Progenitor cell of endocrine pancreas (in vitro differentiated cells): Measurements from ENCODE around the gene ZCCHC7. TPM values are rescaled to one million over a fixed set of nuclear protein-coding genes. Genes with fewer than 3 reads are reported as not detected.

ENCODE experiments used
- DNase-seq: peaks from one replicate; pipeline ENCODE4 v3.0.0; 2021; ENCODE audit warnings: low spot score; ENCODE audit not compliant: unreplicated experiment
- H3K27ac Mint-ChIP-seq: 2 replicates; pipeline ENCODE4 v1.8.0; 2021; ENCODE audit warnings: mild to moderate bottlenecking, moderate library complexity, mixed read lengths
- H3K27me3 Mint-ChIP-seq: 2 replicates; pipeline ENCODE4 v1.8.0; 2021; ENCODE audit warnings: mixed read lengths
- H3K36me3 Mint-ChIP-seq: 2 replicates; pipeline ENCODE4 v1.8.0; 2022; ENCODE audit warnings: mixed read lengths; ENCODE audit not compliant: insufficient read depth
- H3K4me1 Mint-ChIP-seq: 2 replicates; pipeline ENCODE4 v1.8.0; 2021; ENCODE audit warnings: low read depth, mixed read lengths
- H3K4me3 Mint-ChIP-seq: 2 replicates; pipeline ENCODE4 v1.8.0; 2021; ENCODE audit warnings: low read depth, mild to moderate bottlenecking, moderate library complexity, mixed read lengths
- H3K9me3 Mint-ChIP-seq: 2 replicates; pipeline ENCODE4 v1.8.0; 2021; ENCODE audit warnings: low read depth, mixed read lengths
- CTCF ChIP-seq: fragments of 200-600 bp; sonication (generic); IDR thresholded peaks from one replicate; pipeline ENCODE4 v1.5.0; 2021; ENCODE audit warnings: antibody characterized with exemption, mild to moderate bottlenecking; ENCODE audit not compliant: unreplicated experiment
- total RNA-seq: library from RNA; stranded (reverse); gene quantifications from 2 replicates; pipeline ENCODE4 v1.2.1, GENCODE V29; 2021

ZCCHC7 gene
- total RNA-seq, 1 donor from 2014 or later, result 16.6 TPM

- Mint-ChIP-seq H3K4me3 (no peak overlapping the region), H3K4me1 (peaks cover 3% of the 10 kb centered on the region), H3K9me3 (no peaks in the 10 kb centered on the region), H3K27me3 (no peaks in the 10 kb centered on the region), H3K36me3 (peaks cover 3% of the 10 kb centered on the region), H3K27ac (no peak overlapping the region)
- no peak for DNase-seq
- TF ChIP-seq CTCF, result no peak
Measured at GRCh38 chr9:37174247-37174646, 53.9 kb downstream of the ZCCHC7 start.

GRCh38 chr9:37178742-37179141 lies 58.4 kb downstream of the ZCCHC7 start:
- Mint-ChIP-seq H3K27me3 (no peaks in the 10 kb centered on the region), H3K27ac (no peak overlapping the region), H3K36me3 (peaks cover 4% of the 10 kb centered on the region), H3K4me3 (no peak overlapping the region), H3K4me1 (peaks cover 1% of the 10 kb centered on the region), H3K9me3 (no peaks in the 10 kb centered on the region)
- no peak for DNase-seq
- TF ChIP-seq CTCF, result no peak

- H3K27me3 Mint-ChIP-seq, result no peaks in the 10 kb centered on the region
- no peak overlapping the region for H3K4me3 Mint-ChIP-seq
- H3K9me3 Mint-ChIP-seq, result peaks cover 2% of the 10 kb centered on the region
- DNase-seq, result no peak
- no peak for TF ChIP-seq CTCF
- H3K4me1 Mint-ChIP-seq, result peaks cover 2% of the 10 kb centered on the region
- H3K27ac Mint-ChIP-seq, result no peak overlapping the region
- H3K36me3 Mint-ChIP-seq, result peaks cover 4% of the 10 kb centered on the region
Measured at GRCh38 chr9:37179576-37179975, 59.2 kb downstream of the ZCCHC7 start.

- Mint-ChIP-seq H3K9me3 (peaks cover 5% of the 10 kb centered on the region), H3K27ac (no peak overlapping the region), H3K4me3 (no peak overlapping the region), H3K27me3 (no peaks in the 10 kb centered on the region), H3K4me1 (peaks cover 3% of the 10 kb centered on the region), H3K36me3 (peaks cover 4% of the 10 kb centered on the region)
- TF ChIP-seq CTCF, result no peak
- DNase-seq, result no peak
Measured at GRCh38 chr9:37180138-37180537, 59.8 kb downstream of the ZCCHC7 start.

GRCh38 chr9:37182718-37183117 lies 62.3 kb downstream of the ZCCHC7 start:
- Mint-ChIP-seq H3K4me3 (no peak overlapping the region), H3K9me3 (peaks cover 5% of the 10 kb centered on the region), H3K27me3 (no peaks in the 10 kb centered on the region), H3K27ac (no peak overlapping the region), H3K36me3 (peaks cover 4% of the 10 kb centered on the region), H3K4me1 (peaks cover 3% of the 10 kb centered on the region)
- no peak for TF ChIP-seq CTCF
- DNase-seq, result no peak
